Stimulated activated CD8-positive, alpha-beta memory T cell treated with anti-CD3 and anti-CD28 coated beads, Interleukin-7, amount 100 ng/mL, for 1 hour (primary cell): ENCODE results near the gene DDX50.
A peak's percentile ranks its signal among the peaks of the same experiment; 100 is the strongest.
"Not testable (repeated sequence)": the region's sequence is repeated elsewhere in the genome, so short reads cannot be mapped to it uniquely, and the experiment has no call there.

ENCODE experiments used
- DNase-seq, 2 donors: peaks; one replicate each; pipeline ENCODE4 v3.0.0-alpha.2; 2020; ENCODE audit warnings: low read depth in 2 of 2

The DDX50 gene, protein sequence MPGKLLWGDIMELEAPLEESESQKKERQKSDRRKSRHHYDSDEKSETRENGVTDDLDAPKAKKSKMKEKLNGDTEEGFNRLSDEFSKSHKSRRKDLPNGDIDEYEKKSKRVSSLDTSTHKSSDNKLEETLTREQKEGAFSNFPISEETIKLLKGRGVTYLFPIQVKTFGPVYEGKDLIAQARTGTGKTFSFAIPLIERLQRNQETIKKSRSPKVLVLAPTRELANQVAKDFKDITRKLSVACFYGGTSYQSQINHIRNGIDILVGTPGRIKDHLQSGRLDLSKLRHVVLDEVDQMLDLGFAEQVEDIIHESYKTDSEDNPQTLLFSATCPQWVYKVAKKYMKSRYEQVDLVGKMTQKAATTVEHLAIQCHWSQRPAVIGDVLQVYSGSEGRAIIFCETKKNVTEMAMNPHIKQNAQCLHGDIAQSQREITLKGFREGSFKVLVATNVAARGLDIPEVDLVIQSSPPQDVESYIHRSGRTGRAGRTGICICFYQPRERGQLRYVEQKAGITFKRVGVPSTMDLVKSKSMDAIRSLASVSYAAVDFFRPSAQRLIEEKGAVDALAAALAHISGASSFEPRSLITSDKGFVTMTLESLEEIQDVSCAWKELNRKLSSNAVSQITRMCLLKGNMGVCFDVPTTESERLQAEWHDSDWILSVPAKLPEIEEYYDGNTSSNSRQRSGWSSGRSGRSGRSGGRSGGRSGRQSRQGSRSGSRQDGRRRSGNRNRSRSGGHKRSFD

DNA sequence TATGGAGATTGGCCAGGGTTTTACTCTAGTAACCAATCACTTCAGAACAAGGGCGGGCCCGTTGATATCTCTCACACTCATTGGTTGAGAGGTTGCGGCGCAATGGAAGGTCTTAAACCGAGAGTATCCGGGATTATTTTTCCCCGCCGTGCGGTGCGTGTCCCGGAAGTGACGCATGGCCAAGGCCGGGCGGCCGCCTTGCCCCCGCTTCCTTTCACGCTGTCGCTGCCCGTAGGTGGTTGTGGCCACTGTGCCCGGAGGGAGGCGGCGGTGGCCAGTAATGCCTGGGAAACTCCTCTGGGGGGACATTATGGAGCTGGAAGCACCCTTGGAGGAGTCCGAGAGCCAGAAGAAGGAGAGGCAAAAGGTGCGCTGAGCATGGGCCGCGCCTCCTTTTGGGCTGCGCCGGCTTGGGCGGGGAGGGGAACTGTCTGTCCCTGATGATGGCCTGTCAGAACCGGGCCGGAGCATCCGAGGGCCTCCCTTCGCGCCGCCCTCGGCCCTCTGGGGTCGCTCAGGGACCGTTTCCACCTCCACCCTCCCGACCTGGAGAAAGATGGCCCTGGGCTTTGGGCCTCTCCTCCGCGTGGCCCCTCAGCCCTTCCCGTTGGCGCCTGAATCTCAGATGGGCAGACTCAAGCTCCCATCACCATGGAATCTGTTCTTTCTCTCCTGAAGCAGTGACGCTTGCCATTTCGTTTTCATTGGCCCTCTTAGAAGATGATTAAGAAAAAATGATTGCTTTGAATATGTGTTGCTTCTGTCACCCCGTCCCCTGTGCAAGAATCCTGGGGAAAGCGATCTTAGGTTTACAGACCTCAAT lies at the start of gene DDX50:
Gene DDX50, plus strand, starts transcription at position 211 of the 823 bp plus-strand sequence. Its CDS starts 70 bp downstream, at position 281.
- DNase-seq = peak; percentile 90 to 92

DNA sequence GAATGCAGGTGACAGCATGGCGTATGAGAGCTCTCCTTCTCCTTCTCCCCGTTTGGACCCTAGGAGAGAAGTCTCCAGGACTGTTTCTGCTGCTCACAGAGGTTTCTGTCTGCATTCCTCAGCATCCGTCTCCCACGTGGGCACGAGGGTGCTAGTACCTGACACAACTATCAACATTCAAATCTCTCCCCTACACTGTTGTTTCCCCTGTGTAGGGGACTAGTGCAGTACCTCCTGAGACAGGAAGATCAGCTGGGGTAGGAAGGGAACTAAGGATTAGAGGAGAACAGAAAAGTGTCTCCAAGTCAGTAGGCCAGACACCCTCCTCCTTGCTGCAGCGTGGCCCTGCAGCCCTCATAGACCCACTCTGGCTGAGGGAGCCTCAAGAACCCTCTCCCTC lies 44.8 kb upstream of the DDX50 start:
- no peak for DNase-seq

DNA sequence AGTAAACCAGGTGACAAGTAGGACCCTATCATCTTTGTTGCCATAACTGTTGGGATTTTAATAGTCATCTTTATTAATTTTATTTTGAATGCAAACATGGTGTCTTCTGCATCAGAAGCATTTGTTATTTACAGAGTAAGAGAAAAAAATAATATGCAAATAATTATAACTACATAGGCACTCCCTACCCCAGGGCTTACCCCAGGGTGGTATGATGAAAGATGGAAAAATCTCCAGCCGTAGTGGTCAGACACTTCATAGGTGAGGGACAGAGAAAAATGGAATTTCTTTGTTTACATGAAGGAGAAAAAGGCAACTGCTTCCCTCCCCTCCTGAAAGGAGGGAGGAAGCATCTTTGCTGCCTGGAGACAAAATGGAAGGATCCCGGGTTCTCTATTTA lies 44.1 kb upstream of the DDX50 start:
- DNase-seq = no peak

DNA sequence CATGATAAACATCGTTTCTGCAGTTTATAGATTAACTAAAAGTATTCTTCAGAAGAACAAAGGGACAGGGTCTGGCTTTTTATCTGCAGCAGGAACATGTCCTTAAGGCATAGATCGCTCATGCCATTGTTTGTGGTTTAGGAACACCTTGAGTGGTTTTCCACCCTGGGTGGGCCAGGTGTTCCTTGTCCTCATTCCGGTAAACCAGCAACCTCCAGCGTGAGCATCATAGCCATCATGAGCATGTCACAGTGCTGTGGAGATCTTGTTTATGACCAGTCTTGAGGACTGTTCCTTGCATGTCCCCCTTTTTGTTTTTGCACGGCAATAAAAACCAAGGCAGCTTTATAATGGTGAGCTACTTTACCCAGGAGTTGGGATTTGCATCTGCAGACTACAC lies 39.9 kb upstream of the DDX50 start:
- no peak for DNase-seq

DNA sequence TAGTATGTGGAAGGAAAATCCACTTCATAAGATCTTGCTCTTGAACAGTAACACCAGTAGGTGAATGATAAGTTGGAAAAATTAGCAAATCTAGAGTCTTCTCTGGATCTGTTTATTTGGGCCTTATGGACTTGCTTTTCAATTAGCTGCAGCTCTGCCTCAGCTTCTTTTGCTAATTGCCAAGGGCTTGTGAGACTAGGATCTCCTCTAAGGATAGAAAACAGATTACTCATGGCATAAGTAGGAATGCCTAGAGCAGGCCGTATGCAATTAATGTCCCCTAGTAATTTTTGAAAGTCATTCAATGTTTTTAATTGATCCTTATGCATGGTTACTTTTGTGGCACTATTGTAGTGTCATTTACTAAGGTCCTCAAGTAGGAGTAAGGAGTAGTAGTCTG lies 36.5 kb upstream of the DDX50 start:
- no peak for DNase-seq

DNA sequence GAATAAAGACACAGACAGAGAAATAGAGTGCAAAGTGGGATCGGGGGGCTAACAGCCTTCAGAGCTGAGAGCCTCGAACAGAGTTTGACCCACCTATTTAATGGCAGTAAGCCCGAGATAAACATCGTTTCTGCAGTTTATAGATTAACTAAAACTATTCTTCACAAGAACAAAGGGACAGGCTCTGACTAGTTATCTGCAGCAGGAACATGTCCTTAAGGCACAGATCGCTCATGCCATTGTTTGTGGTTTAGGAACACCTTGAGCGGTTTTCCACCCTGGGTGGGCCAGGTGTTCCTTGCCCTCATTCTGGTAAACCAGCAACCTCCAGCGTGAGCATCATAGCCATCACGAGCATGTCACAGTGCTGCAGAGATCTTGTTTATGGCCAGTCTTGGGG lies 32.9 kb upstream of the DDX50 start:
- not testable (repeated sequence) for DNase-seq

DNA sequence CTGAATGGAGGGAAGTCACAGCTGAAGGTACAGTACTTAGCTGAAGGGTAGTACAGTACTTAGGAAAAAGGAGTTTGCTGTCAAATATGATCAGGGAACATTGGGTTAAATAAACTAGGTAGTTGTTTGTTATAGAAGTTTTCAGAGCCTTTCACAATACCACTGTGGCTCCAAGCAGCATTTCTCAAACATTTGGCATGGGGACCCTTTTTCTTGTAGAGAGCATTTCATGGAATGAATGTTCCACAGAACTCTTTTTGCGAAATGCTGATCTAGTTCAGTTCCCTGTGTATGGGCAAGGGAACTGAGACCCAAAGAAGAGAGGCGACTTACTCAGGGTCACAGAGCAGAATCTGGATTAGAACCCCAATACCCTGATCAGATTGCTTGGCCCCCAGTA lies 31.5 kb upstream of the DDX50 start:
- DNase-seq = no peak

DNA sequence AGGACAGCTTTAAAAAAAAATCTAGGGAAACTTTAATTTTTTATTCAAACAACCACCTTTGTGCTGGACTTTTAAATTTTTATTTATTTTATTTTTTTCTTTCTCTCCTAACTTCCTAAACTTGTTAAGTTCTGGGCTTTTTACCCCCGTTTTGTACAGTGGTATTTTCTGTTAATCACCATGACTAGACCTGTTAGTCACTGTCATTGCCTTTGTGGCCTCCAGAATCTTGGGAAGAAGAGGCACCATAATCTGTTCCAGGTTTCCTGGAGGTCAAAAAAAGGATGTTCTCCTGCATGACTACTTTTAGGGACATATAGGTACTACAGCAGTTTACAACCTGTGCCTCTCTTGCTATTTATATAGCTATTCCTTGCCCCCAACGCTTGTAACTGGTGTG lies 31.1 kb upstream of the DDX50 start:
- no peak for DNase-seq

DNA sequence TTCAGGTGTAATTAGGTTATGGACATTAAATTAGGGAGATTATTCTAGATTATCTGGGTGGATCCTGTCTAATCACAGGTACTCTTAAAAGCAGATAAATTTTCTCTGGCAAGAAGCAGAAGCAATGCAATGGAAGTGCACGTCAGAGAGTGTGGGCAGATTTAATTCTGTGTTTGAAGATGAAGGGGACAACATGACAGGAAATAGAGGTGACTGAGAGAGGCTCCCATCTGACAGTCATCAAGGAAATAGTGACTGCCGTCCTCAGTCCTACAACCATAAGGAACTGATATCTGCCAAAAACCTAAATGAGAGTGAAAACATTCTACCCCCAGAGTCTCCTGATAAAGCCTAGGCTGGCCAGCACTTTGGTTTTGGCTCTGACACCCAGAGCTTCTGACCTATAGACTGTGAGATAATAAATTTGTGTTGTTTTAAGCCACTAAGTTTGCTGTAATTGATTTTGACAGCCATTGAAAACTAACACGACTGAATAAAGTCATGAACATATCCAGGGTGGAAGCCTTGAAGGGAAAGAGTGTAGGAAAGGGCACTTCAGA lies 30.5 kb upstream of the DDX50 start:
- DNase-seq = no peak

DNA sequence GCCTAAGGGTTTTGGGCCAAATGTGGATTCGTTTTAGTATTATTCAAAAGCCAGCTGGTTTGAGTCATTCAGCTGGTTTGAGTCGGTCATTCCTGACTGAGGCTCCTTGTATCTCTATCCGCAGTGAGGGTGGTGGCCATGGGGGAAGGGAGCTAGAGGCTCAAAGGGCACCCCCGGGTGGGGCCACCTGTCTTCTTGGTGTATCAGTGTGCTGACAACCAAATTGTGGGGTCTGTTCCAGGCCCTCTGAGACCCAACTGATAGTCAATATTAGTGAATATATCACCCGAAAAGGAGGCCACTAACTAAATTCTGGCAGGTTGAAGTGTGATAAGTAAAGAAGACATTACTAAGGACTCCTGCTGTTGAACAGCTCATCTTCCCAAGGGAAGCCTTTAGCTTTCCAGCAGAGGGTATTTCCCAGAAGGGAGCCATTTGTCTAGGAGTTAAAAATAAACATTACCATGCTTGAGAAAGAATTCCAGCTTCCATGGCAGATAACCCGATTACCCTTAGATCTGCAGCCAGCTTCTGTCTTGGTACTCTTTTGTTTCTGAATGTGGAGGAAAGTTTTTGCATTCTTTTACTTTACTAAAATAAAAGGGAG lies 29.9 kb upstream of the DDX50 start:
- DNase-seq = no peak

DNA sequence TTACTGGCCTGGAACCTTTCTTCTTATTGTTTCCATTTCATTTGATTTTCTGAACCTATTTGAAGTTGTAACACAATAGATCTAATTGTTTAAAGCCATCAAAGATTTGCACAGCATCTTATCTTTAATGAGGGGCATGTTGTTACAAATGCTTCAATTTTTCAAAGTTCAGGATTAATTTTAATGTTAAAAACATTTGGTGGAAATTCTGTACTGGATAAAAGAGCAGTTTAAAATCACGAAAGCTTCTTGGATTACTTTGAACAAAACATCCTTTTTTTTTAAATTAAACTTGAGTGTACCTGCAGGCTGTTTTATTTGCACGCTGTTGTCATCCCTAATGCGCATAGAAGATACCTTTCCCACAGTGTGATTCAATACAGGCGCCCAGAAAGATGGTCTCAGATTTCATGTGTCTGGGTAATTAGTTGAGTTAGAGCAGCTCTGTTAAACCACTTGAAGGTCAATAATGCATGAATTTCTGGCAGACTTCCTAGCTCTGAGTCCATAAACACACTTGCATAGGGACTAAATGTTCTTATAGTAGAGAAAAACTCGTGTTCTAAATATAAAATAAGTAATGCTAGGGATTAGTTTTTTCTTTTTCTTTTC lies 29.3 kb upstream of the DDX50 start:
- no peak for DNase-seq

DNA sequence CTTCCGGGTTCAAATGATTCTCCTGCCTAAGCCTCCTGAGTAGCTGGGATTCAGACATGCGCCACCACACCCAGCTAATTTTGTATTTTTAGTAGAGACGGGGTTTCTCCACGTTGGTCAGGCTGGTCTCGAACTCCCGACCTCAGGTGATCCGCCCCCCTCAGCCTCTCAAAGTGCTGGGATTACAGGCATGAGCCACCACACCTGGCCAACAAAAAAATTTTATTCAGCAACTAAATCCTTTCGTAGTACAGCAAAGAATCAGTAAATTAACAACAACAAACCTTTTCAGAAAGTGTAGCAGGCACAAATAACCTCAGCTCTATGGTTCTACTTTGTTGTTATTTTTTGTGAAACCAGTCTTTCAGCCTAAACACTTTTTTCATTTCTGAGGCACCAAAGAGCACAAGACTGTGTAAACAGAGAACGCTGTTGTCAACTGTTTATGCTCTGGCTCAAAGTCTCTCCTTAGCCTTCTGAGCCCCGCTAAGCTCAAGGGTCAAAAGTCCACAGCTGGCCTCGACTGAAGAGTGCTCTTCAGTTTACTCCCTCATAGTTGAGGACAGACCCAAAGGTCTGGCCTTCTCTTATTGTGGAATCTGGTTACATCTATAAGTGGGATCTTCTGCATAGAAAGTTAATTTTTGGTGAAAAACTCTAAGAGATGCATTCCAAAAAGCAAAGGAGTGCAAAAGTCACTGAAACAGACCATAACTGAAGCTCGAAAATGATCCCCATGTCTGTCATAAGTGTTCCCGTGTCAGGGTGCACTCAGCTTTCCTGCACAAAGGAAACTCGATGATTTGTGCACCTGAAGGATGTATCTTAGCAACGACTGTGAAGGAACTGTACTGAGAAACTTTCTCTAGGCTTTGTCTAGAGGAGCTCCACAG lies 24.6 kb upstream of the DDX50 start:
- DNase-seq = no peak

DNA sequence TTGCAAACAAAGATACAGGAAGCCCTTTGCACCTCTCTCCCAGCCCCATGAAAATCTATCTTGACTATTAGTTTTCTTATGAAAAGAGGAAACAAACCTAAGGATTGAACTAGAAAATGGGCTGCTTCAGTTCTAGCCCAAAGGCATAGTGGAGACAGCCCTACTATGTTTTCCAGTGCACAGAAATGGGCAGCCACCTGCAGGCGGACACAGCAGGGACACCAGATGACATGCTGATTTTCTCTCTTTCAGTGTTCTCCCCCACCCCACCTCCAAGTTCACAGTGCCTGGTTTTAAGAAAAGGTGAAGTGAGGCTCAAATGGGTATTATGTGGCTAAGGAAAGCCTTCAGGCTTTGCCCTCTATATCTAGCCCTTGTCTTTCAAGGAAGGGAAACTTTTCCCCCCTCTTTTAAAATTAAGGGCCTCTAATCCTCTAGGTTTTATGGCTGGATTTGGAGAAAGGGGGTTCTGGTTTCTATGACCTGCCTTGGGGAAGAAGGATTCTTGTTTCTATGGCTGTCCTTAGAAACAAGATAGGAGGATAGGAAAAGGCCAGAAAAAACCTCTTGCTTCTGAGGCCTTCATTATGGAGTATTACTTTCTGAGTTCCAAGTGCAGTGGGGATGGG lies 23.5 kb upstream of the DDX50 start:
- no peak for DNase-seq

DNA sequence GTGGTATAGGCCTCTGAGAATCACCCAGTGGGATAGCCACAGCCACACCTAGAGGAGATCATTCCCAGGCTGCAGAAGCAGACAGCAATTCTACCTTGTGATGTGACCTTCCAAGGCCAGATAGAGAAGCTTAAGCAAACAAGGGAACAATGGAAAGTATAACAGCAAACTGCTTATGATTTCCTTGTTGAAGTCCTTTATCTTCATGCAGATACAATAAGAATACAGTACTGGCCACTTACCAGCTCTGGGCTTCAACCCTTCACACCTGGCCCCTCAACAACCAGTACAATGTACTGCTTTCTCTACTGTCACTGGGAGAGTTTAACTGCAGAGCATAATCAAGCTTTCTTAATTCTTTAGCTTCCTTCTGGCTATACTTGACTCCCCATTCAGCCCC lies 22.6 kb upstream of the DDX50 start:
- no peak for DNase-seq

DNA sequence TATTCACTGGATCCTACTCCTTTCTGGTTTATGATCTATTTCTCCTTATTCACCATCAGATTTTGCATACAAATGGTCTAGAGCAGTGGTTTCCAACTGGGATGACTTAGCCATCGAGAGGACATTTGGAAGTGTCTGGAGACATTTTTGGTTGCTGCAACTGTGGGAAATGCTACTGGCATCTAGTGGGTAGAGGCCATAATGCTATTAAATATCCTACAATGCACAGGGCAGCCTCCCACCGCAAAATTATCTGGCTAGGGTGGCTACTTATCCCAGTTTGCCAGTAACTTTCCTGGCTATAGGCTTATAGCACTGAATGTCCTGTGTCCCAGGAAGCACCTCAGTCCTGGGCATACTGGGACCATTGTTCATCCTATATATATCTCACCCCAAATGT lies 21.5 kb upstream of the DDX50 start:
- DNase-seq = no peak

DNA sequence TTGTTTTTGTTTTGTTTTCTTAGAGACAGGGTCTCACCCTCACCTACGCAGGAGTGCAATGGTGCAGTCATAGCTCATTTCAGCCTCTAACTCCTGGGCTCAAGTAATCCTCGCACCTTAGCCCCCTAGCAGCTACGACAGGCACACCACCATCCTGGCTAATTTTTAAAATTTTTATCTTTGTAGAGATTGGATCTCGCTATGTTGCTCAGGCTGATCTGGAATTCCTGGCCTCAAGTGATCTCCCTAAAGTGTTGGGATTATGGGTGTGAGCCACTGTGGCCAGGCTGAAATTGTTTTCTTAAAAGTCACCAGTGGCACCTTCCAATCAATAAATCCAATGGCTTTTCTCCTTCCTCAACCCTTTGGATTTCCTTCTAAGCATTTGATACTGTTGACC lies 20.9 kb upstream of the DDX50 start:
- DNase-seq = no peak

DNA sequence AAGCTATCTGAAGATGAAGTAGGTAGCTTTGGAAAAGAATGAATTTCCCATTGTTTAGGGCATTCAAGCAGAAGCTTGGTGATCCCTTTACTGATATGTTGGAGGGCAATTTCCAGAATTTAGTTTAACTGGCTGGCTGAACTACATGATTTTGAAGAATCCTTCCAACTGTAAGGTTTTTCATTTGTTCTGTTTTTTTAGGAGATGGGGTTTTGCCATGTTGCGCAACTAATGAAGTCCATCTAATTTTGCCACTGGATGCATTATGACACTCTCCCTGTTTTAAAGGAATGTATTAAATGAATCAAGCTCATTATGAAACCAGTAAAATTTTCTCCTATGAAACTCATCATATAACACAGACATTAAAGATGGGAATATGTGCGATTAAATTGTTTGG lies 6.1 kb upstream of the DDX50 start:
- no peak for DNase-seq

DNA sequence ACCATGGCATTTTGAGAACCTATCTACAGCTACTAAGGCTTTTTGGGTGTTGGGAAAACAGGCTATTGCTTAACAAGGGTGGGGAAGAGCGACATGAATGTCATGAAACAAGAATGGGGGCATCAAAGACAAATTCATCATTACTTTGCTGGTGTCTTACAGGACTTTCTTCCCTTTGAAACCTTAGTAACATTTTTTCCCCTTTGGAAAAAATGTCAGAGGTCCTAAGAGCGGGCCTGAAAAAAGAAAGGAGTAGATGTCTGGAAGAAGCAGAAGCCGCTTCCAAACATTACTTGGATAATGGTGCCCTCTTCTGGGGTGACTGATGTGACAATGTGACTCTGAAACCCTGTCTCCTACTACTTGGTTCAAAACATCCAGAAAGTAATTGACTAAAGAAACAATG lies 3.8 kb upstream of the DDX50 start:
- DNase-seq = no peak

DNA sequence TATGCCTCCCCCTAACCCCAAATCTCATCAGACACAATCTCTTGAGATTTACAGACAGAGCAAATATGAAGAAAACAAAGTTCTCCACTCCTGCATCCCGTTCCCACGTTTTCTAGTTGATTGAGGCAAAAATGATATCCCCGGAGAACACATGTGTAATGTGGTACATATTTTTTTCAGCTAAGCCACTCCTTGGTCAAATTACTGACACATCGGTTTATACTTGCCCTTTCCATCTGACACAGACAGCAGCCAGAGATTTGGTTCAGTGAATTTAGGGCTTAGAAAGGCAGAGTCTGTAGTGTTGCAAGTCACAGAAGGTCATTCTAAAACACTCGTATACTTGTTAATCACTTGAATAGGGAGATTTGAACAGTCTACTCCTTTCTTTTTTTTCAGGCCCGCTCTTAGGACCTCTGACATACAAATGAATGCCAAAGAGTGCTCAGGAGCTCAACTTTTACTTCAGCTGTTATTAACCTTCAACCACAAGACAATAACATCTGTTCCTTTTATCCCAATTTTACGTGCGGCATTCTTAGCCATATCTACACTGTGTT lies 1.8 kb upstream of the DDX50 start:
- no peak for DNase-seq
